NB4 (cell line): Measurements from ENCODE around the gene LDLRAD4.

Experiments
- MYC ChIP-seq: IDR thresholded peaks from 2 replicates; pipeline ENCODE4 v1.6.1; 2011; ENCODE audit warnings: low read depth, low read length
- POLR2A ChIP-seq: IDR thresholded peaks from 2 replicates; pipeline ENCODE4 v1.6.1; 2011; ENCODE audit warnings: mild to moderate bottlenecking; ENCODE audit not compliant: insufficient read length; ENCODE audit errors: extremely low read depth
- TF ChIP-seq, protein P1 (sequence below): IDR thresholded peaks from one replicate; pipeline ENCODE4 v1.5.1; 2012; ENCODE audit warnings: low read depth, low read length

DNA sequence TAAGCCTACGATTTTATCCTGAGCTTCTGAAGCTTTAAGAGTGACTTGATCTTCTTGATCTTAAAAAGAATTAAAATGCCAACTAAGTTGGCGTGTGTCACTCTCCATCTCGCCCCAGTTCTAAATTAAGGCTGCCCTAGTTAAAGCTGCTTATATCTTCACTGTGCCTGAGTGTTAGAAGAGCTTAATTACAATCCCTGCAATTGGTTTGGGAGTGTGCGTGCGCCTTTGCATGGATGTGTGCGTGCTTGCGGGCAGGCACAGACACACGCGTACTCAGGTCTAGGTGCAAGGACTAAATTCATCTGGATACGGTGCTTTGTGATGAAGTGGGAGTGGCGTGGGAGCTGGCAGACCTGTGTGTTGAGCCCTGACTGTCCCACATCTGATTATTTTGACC, 306.3 kb downstream of the LDLRAD4 start:
- TF ChIP-seq, protein P1, sequence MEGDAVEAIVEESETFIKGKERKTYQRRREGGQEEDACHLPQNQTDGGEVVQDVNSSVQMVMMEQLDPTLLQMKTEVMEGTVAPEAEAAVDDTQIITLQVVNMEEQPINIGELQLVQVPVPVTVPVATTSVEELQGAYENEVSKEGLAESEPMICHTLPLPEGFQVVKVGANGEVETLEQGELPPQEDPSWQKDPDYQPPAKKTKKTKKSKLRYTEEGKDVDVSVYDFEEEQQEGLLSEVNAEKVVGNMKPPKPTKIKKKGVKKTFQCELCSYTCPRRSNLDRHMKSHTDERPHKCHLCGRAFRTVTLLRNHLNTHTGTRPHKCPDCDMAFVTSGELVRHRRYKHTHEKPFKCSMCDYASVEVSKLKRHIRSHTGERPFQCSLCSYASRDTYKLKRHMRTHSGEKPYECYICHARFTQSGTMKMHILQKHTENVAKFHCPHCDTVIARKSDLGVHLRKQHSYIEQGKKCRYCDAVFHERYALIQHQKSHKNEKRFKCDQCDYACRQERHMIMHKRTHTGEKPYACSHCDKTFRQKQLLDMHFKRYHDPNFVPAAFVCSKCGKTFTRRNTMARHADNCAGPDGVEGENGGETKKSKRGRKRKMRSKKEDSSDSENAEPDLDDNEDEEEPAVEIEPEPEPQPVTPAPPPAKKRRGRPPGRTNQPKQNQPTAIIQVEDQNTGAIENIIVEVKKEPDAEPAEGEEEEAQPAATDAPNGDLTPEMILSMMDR = no peak
- TF ChIP-seq POLR2A = no peak
- TF ChIP-seq MYC = no peak
